C4-2B (cell line): ENCODE measurements around the gene TP53TG3D.
"Not testable (repeated sequence)": the region's sequence is repeated elsewhere in the genome, so short reads cannot be mapped to it uniquely, and the experiment has no call there.

Source experiments
- CTCF ChIP-seq: fragments of 450-650 bp; conservative IDR thresholded peaks from 2 replicates; pipeline ENCODE4 v1.5.1; 2017; ENCODE audit warnings: mild to moderate bottlenecking
- ZFX ChIP-seq: fragments of 450-650 bp; IDR thresholded peaks from 2 replicates; pipeline ENCODE4 v1.6.1; 2017

- not testable (repeated sequence) for TF ChIP-seq CTCF, ZFX
Measured at GRCh38 chr16:32284800-32285796, 32.0 kb downstream of the TP53TG3D start.
